Amniotic stem cell (primary cell): ENCODE measurements around the gene ATRNL1.

Experiments
- DNase-seq: peaks from one replicate; lab custom pipeline; 2025; lab: John Stamatoyannopoulos, UW

ATRNL1 gene

DNA sequence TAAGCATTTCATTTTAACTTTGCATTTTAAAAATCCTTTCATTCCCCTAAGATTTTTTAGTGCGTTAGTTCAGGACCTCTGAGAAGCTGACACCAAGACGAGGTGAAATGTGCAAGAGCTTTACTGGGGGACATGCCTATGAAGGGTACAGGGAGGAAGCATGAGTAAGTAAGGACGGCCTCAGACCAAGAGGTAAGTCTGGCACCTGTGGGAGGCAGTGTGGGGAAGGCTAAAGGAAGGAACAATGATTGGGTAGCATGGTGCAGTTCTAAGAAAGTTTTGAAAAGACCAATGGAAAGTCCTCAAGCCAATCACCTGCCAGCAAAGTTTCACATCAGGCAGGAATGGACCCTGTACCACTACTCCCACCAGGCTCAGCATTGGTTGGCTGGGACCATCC, 810.7 kb downstream of the ATRNL1 start:
- no peak for DNase-seq

DNA sequence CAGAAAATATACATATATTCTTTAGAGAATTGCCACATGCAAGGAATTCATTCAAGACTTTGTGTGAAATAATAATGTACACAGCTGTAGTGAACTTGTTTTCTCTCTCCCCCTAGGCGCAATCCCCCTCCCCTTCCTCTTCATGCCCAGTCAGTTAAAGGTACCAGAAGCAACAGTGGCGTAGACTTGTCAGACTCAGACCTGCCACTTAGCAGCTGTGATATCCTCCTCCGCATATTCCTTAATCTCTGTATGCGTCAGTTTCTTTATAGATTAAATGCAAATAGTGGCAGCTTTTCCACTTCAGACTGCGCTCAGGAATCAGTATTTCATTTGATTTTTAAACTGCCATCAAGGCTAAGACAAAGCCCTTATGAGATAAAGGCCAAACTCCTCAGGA, 815.9 kb downstream of the ATRNL1 start:
- no peak for DNase-seq

DNA sequence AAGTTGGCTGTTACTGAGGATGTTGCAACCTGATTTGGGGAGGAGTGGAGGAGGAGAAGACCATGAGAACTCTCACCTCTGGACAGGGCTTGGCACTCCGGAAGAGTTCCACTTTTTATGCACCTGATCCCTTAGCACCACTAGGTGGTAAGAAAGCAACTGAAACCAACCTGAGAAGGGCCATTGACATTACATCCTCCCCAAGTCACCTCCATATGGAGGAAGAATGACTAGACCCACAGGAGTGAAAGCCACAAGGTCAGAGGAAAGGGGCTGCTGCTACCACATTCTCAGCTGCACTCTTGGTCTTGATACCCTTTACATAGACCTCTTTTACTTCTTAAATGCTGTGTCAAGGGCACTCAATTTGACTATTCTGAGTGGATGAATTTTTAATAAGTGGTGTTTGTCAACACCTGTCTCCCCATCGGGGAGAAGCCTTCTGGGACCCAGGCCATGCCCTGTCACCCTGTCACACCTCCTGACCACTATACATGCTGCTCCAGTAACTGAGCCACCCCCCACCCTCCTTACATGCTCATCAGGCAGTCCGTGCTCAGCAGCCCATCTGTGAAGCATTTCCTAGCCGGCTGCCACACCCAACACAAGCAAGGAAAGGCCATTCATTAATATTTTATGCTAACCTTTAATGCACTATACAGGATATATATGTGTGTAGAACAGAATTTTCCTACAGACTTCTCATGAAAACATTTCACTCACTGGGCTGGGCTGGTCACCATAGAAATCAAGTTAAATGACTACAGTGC, 817.0 kb downstream of the ATRNL1 start:
- no peak for DNase-seq

DNA sequence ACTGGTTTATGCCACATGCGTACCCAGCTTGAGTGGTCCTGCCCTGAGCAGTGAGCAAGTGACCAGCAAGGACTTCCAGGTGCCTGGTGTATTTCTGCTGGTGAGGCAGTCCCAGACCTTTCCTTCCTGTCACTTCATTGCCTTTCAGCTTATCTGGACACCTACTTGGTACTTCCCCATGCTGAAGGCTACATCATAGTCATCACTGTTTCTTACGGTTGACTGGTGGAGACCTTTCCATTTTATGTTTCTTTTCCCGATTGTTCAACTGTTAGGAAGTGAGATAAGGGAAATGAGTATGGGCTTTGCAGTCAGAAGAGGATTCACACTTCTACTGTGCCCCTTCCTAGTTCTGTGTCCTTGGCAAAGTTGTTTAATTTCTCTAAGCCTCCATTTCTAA, 821.3 kb downstream of the ATRNL1 start:
- DNase-seq = no peak

DNA sequence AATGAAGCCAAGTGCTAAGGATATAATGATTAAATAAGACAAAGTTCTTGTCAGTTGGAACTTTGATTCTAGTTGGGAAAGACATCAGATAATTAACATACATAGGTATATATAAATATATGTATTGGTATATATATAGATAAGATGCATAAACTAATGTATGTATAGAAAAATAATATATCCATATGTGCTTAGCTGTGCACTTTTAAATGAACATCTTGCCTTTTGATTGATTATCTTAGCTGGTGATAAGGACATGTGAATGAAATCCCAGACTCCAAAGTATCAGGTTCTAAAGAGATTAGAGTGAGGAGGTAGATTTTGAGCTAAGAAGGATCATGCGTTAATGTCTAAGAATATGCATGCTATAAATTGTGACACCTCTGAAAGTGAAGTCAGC, 822.3 kb downstream of the ATRNL1 start:
- DNase-seq = no peak

DNA sequence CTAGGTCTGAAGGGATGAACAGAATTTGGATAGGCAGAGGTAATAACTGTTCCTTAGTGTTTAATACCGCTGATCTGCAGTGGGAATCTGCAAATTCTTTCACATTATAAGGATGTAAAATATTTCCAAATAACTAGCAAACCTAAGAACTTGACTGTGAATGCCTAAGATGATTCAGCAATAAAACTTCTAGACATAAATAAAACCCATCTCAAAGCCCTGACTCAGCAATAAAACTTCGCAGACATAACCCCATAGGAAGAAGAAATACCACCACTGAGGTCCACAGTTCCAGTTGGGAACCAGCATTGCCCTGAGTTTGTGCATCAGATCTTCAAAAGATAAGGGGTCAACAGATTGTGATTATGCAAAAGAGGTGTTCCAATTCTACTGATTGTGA, 825.6 kb downstream of the ATRNL1 start:
- DNase-seq = no peak

DNA sequence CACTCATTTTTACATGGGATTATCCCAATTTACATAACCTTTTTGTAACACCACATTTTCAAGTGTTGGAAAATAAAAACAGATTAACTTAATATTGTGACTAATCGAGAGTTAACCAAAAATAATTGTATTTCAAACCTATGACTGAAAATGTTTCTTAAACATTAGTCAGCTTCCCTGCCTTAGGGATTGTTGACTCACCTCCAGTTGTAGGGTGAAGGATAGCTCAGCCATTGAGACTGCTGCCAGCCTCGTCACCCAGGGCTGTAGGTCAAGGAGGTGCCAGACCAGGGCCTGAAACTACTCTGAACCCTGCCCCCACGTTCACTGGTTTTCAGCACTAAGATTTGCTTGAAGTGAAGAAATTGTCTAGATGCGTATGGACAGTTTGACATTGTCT, 828.6 kb downstream of the ATRNL1 start:
- DNase-seq = peak; percentile 30

DNA sequence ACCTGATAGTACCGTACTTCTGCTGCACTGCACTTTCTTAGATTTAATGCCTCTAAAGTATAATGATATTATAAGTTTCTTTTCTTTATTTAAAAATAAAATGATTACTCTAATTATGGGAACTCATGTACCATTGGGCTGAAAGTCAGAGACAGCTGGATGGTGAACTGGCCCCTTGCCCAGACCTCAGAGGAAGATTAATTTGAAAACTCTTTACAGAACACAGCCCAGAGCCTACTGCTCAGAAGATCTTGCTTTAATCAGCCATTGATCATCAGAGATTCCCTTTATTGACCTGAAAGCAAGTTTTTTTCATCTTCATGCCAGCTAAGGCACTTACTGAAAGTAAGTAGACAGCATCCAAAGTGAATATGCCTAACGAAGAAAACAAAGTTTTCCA, 838.1 kb downstream of the ATRNL1 start:
- no peak for DNase-seq

DNA sequence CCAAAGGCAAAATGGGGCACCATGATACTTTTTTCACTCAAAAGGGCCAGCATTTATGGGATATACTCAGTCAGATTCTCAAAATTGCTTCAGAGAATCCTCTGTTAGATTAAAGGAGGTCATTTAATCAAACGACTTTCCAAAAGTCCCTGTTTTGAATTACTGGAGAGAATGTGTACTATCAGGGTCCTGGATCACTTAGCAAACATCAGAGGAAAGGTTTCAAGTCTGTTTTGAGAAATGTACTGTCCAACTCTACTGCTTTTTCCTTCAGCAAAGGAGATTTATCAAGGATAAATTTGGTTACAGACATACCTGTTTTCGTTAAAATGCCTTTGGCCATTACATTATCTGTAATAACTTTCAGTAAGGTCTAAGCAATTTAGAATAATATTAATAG, 838.9 kb downstream of the ATRNL1 start:
- DNase-seq = no peak

DNA sequence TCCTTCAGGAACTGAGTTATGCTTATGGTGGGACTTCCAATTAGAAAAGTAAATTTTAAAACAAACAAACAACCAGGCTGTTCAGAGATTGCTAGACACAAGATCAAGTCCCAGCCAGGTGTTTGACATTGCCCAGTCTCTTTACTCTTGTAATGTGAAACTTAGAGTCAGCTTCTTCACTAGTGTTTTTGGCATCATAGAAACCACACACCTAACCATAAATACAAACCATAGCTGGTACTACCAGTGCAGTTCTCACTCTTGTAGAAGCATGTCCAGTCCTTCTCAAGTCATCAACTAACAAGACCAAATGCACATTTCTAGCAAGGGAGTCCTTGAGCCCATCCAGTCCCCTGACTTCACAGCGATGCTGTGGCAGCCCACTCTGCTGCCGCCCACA, 839.9 kb downstream of the ATRNL1 start:
- no peak for DNase-seq

DNA sequence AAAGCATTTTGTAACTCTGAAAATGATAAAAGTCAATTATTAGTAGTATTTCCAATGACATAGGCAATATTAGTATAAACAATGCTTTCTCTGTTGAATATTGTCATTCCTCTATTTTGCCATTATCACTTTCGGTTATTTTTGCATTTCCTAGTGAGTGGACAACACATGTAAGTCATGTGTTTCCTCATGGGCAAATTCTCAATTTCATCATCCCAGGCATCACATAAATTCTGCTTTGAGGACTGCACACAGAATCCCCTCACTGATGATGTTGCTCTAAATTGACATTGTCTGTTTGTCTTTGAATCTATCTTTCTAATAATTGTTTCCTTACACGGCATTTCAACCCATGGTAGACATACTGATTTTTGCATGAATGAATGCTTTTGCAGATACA, 842.6 kb downstream of the ATRNL1 start:
- no peak for DNase-seq

DNA sequence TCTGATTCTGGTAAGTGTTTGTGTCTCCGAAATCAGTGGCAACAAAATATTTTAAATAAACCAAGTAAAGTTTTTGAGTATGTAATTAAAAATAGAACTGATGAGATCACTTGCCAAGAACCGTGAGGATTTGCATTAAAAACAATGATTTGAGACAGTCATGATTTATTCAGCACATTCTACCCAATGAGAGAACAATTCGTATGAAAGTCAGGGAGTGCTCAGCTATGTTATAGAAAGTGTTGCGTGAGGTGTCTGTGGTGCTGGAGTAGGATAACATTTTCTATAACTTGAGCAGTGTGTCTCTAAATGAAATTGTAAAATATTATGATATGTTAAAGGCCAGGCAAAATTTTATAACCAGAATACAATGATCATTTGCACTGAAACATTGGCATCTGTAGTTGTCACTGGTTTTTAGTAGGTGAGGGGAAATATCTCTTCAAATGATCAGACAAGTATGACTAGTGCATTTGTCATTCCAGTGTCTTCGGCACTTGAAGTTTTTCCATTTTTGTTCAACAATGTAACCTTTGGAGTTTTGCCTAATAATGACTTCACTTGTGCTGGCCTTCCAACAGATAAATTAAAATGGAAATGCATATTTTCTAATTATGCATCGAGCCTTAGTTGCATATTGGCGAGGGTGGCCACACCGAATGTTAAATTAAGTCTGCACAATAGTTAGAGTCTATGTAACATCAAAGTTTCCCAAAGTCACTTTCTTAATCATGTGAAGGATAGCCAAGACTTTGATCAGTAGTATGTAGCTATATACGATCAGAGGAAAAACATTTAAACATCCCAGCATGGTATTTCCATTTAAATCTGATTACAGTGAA, 844.0 kb downstream of the ATRNL1 start:
- DNase-seq = peak; percentile 50

DNA sequence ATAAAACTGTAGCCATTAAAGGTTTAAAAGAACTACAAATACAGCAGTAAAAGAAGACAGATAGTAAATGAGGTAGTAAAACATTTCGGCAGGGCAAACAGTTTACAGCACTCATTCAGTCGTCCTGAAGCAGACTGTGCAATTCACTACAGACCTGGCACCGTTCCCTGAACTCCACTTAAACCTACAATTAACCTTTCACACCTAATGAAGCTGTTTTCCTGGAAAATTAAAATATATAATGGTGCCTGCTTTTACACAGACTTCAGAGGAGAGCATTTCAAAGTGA, 844.5 kb downstream of the ATRNL1 start:
- no peak for DNase-seq

DNA sequence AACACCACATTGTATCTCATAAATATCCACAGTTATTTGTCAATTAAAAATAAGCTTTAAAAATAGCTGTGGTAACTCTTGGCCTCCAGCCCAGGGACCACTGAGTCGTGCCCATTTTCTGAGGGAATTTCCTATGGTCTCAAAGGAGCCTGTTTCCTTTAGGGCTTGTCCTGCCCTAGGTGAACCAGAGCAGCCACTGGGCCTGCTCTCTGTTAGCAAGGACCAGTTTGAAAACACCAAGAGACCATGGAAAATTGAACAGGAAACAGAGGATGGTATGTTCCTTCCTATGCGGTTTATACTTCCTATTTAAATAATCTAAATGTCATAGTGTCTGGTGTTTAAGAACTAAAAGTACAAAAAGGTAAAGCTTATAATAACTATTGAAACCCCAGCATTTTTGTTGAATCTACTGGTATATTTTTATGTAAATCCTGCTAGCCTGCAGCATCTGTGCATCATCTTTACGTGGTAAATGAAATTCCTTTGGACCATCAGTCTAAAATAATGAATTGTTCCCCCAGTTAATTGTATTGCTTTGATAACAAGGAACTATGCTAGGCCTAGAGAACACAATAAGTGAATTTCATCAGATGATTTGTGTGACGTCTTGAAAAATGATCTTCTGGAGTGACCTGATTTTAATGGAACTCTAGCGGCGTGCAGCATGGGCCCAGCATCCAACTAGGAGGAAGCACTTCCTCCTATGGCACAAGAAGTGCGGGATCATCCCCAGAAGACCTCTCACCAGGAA, 846.1 kb downstream of the ATRNL1 start:
- DNase-seq = no peak

DNA sequence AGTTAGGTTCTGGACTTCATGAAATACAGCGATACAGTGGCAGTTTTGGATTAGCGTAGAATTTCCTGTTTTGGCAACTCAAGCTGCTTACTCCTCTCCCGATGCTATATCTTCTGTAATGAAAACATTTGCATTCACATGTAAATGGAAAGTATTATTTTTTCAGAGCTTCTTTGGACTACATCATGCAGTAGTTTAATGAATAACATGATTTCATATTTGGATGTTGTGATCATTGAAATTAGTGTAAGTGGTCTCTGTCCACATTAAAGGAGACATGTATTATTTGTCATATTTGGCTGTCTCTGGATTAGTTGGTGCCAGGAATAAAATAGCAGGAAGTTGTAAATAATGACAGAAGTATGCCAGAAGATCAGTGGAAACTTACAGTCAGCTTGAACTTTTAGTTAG, 848.2 kb downstream of the ATRNL1 start:
- no peak for DNase-seq

DNA sequence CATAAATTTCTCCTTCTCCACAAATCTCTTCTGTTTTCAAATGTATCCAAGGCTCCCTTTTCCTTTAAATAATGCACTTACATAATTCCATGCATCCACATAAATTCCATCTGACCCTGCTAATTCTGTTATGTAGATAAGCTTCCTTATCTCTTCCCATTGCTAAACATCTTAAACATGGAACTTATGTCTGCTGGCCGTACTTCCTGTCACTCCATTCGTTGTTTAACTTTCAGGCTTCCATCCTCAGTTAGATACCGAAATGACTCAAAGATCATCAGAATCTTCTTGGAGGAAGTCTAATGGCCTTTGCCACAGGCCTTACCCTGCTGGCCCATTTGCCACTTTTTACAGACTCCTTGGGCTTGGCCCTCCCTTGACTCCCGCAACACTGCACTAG, 848.9 kb downstream of the ATRNL1 start:
- DNase-seq = no peak

DNA sequence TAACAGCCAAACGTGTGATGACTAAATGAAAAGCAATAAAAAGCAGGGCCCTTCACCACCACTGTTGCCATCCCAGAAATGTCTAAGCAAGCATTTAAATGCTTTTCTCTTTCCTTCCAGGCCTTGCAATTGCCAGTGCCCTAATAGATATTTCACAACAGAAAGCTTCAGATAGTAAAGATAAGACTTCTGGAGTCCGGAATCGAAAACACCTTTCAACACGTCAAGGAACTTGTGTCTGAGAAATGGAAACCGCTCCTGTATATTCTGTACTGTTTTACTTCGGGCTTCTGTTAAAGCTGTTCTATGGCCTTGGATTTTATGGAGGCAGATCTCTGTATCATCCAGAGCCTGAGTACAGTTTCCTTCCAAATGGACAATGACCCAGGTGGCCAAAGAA, 851.4 kb downstream of the ATRNL1 start:
- no peak for DNase-seq

DNA sequence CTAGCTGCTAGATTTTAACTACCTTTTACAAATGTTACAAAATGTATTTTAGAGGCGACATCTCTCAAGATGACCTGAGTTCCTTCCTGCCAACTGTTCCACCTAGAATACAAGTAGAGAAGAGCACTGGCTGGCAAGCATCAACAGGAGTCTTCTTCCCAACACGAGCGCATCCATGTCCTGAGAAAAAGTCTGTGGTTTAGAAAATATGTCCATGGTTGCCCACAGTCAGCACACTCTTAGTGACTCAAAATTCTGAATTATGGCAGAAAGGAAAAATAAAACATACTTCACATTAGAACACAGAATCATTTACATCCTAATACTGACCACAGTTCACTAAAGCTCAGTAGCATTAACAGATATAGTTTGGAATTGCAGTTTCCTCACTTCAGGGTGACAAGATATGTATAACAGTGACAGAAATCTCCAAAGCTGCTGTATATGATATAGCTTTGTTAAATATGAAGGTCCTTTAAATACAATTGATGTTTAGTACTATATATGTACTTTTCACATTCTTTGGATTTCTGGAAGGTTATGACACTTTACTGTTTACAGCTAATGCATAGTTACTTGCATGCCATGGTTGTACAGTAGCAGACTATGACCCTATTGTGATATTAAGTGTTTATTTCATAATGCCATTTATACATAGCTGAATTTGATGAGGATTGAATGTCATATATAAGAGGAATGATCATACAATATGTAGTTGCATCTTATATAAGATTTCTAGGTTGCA, 852.7 kb downstream of the ATRNL1 start:
- no peak for DNase-seq

DNA sequence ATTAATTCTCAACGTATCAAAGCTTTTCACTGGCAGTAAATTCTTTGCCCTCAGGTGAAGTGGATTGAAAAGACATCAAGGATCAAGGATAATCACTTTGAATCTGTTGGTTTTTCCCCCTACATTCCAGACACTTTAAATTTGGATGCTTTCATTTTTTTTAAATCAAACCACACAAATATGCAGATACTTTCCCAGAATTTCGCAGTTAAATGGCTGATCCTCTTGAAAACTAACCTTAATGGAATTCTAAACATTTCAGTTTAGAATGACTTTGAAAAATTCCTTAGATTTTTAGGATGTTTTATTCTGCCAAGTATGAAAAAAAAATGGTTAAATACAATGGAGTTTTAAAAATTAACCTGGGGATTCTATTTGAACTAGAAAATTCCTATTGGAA, 853.9 kb downstream of the ATRNL1 start:
- no peak for DNase-seq

DNA sequence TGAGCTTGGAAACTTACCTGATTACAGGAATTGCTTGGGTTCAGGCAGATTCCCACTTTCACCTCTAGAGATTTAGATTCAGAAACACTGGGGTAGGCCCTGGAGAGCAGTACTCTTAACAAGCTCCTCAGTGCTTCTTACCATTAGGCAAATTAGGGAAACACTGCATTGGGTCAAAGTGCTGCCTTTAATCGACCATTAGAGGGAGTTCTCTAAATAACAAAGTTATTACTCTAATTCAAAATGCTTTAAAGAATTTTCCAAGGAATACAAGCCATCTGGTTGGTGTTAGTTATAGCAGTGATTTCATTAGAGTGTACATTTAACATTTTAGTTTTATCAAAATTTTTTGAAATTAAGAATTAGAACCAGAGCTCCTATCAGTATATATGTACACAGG, 855.3 kb downstream of the ATRNL1 start:
- DNase-seq = no peak

DNA sequence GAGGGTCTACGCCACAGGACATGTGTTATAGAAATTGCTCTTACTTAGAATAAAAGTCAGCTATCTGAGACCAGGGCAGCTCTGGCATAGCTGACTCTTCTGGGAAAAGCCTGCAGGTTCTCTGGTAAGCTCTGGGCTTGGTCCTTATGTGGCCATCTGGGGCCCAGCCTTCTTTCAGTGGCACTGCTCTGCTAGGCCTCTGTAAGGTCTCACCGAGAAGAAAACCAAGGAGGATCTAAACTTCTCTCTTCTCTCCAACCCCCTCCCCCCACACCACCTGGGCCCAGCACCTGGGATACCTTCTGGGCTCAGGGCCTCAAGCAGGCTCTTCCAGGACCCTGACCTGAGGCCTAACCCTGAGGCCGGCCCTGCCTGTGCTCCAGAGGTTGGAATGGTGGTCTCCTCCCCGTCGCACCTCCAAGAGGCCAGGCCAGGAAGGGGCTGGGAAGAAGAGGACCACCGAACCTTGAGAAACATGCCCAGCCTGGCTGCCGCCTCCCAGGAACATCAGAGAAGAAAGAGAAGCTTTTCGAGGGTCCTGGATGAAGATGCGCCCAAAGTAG, 856.2 kb downstream of the ATRNL1 start:
- DNase-seq = no peak

DNA sequence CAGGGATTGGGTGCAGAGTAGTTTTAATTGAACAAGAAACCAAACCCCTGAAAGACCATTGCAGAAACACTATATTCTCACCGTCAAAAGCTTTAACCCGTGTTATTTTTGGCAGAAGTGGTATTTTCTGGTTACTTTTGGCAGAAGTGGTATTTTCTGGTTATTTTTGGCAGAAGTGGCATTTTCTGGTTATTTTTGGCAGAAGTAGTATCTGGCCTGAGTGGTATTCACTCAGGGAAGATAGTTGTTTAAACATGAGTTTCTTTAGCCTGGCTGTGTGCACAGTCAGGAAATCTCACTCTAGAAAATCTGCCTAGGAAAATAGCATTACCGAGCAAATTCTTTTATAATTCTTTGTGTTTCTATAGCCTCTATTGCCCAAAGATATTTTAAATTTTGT, 857.2 kb downstream of the ATRNL1 start:
- no peak for DNase-seq
